GM19099 (cell line): ENCODE data around the gene CDC26.

Experiments used
- POLR2A ChIP-seq: IDR thresholded peaks from 3 replicates; pipeline ENCODE4 v1.6.1; 2011; ENCODE audit warnings: low read depth; ENCODE audit not compliant: insufficient read length; ENCODE audit errors: extremely low read depth

CDC26 gene

GRCh38 chr9:113227436-113227835 is 47.9 kb downstream of the CDC26 start:
- no peak for TF ChIP-seq POLR2A

- no peak for TF ChIP-seq POLR2A
Measured at GRCh38 chr9:113223963-113224362, 51.4 kb downstream of the CDC26 start.

GRCh38 chr9:113222482-113222841 is 52.9 kb downstream of the CDC26 start:
- TF ChIP-seq POLR2A: no peak

GRCh38 chr9:113221800-113222481 is 53.4 kb downstream of the CDC26 start:
- TF ChIP-seq POLR2A: no peak

- peak; percentile 75 for TF ChIP-seq POLR2A
Measured at GRCh38 chr9:113221003-113221799, 54.2 kb downstream of the CDC26 start, which contains the start of the genes FKBP15 and SLC31A1. Gene FKBP15 (minus strand): TSS chr9:113221277. CDS start chr9:113221243, 34 bp downstream. Gene SLC31A1 (plus strand): TSS chr9:113221544. CDS start chr9:113256149, 34,605 bp downstream.

- no peak for TF ChIP-seq POLR2A
Measured at GRCh38 chr9:113220467-113221002, 54.8 kb downstream of the CDC26 start.

GRCh38 chr9:113219969-113220368 is 55.4 kb downstream of the CDC26 start:
- TF ChIP-seq POLR2A: no peak

GRCh38 chr9:113219186-113219936 is 56.0 kb downstream of the CDC26 start:
- TF ChIP-seq POLR2A: no peak
